Colonic mucosa (tissue), 4 donors: Measurements from ENCODE around the gene SEMA4D. TPM values are rescaled to one million over a fixed set of nuclear protein-coding genes. Genes with fewer than 3 reads are reported as not detected.

Source experiments
- DNase-seq: peaks from one replicate; pipeline ENCODE4 v3.0.0-alpha.2; 2020
- H3K27ac ChIP-seq: fragments of 200-600 bp; one replicate; pipeline ENCODE4 v1.8.0; 2021
- H3K27me3 ChIP-seq: fragments of 200-600 bp; one replicate; pipeline ENCODE4 v1.8.0; 2021
- H3K36me3 ChIP-seq: fragments of 200-600 bp; one replicate; pipeline ENCODE4 v1.8.0; 2021
- H3K4me1 ChIP-seq: fragments of 200-600 bp; one replicate; pipeline ENCODE4 v1.8.0; 2021; ENCODE audit warnings: mild to moderate bottlenecking
- H3K4me3 ChIP-seq: fragments of 200-600 bp; one replicate; pipeline ENCODE4 v1.8.0; 2021
- H3K9ac ChIP-seq, 2 donors: one replicate each; pipeline ENCODE4 v1.7.0; 2013; ENCODE audit warnings: control low read depth in 2 of 2, low read depth in 2 of 2, low read length in 2 of 2
- H3K9me3 ChIP-seq: fragments of 200-600 bp; one replicate; pipeline ENCODE4 v1.8.0; 2021
- intact Hi-C: fragments of 100-400 bp; cut with DNase I; formaldehyde crosslinking; loops from one replicate; pipeline ENCODE4 v1.14.1; 2022
- total RNA-seq, 2 donors: library from RNA; stranded (reverse); fragmentation: NEBNext Ultra II Directional in 1 of 2; extraction: Animal tissue kit (Norgen Biotek cat#: 25700) in 1 of 2; gene quantifications; one replicate each; pipeline ENCODE4 v1.2.1, GENCODE V29; 2021
- TF ChIP-seq, protein P1 (sequence below): fragments of 200-600 bp; IDR thresholded peaks from one replicate; pipeline ENCODE4 v1.8.0; 2022; ENCODE audit warnings: antibody characterized with exemption, mild to moderate bottlenecking
- donor health status: healthy.
- donor health status: DM: no; HTN: no; CAD: no.
- donor health status: DM: no; HTN: no; CAD: no.

SEMA4D gene
- total RNA-seq, 2 donors from 2014 or later = 14.7 to 19.0 TPM

GRCh38 chr9:89411759-89412158 is 86.2 kb downstream of the SEMA4D start:
- Histone ChIP-seq H3K4me1 (no peaks in the 10 kb centered on the region), H3K36me3 (no peaks in the 10 kb centered on the region), H3K27me3 (no peaks in the 10 kb centered on the region), H3K4me3 (no peak overlapping the region), H3K27ac (no peak overlapping the region), H3K9me3 (no peaks in the 10 kb centered on the region), H3K9ac (no peak overlapping the region)
- intact Hi-C loops = no loop called here
- no peak for DNase-seq
- TF ChIP-seq, protein P1, sequence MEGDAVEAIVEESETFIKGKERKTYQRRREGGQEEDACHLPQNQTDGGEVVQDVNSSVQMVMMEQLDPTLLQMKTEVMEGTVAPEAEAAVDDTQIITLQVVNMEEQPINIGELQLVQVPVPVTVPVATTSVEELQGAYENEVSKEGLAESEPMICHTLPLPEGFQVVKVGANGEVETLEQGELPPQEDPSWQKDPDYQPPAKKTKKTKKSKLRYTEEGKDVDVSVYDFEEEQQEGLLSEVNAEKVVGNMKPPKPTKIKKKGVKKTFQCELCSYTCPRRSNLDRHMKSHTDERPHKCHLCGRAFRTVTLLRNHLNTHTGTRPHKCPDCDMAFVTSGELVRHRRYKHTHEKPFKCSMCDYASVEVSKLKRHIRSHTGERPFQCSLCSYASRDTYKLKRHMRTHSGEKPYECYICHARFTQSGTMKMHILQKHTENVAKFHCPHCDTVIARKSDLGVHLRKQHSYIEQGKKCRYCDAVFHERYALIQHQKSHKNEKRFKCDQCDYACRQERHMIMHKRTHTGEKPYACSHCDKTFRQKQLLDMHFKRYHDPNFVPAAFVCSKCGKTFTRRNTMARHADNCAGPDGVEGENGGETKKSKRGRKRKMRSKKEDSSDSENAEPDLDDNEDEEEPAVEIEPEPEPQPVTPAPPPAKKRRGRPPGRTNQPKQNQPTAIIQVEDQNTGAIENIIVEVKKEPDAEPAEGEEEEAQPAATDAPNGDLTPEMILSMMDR = no peak

- H3K4me3 ChIP-seq = no peak overlapping the region
- H3K9ac ChIP-seq = no peak overlapping the region
- H3K9me3 ChIP-seq = no peaks in the 10 kb centered on the region
- intact Hi-C loops = no loop called here
- no peak for DNase-seq
- H3K36me3 ChIP-seq = no peaks in the 10 kb centered on the region
- H3K27ac ChIP-seq = no peak overlapping the region
- TF ChIP-seq, protein P1 = no peak
- H3K4me1 ChIP-seq = no peaks in the 10 kb centered on the region
- no peaks in the 10 kb centered on the region for H3K27me3 ChIP-seq
Measured at GRCh38 chr9:89410641-89411350, 87.1 kb downstream of the SEMA4D start.

DNA sequence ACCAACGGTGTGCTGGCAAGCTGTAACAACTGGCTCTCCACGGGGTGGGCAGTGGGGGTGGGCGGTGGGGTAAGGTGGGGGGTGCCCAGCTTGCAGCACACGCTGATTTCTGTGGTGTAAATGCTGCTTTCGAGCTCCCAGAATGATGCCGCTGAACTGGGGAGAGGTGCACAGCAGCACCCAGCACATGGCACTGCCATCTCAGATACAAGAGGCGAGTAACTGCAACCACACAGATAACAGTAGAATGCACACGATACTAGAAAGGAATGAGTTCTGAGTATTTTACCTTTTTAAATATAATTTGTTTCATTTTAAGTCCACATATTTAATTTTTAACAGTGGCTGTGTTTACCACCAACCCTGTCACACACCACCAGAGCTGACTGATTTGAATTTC is 87.9 kb downstream of the SEMA4D start:
- TF ChIP-seq, protein P1 = no peak
- no peaks in the 10 kb centered on the region for H3K9me3 ChIP-seq
- no peaks in the 10 kb centered on the region for H3K27me3 ChIP-seq
- no peak for DNase-seq
- H3K36me3 ChIP-seq = no peaks in the 10 kb centered on the region
- no peak overlapping the region for H3K9ac ChIP-seq
- H3K4me3 ChIP-seq = no peak overlapping the region
- no peaks in the 10 kb centered on the region for H3K4me1 ChIP-seq
- intact Hi-C loops = no loop called here
- no peak overlapping the region for H3K27ac ChIP-seq

- Histone ChIP-seq H3K4me3 (no peak overlapping the region), H3K9ac (no peak overlapping the region), H3K27ac (no peak overlapping the region), H3K9me3 (no peaks in the 10 kb centered on the region), H3K36me3 (no peaks in the 10 kb centered on the region), H3K4me1 (no peaks in the 10 kb centered on the region), H3K27me3 (no peaks in the 10 kb centered on the region)
- DNase-seq = no peak
- TF ChIP-seq, protein P1 = no peak
- intact Hi-C loops = no loop called here
Measured at GRCh38 chr9:89409466-89409865, 88.4 kb downstream of the SEMA4D start.

GRCh38 chr9:89408628-89409101 is 89.2 kb downstream of the SEMA4D start:
- H3K36me3 ChIP-seq = no peaks in the 10 kb centered on the region
- no peak overlapping the region for H3K9ac ChIP-seq
- no peaks in the 10 kb centered on the region for H3K9me3 ChIP-seq
- H3K4me3 ChIP-seq = no peak overlapping the region
- intact Hi-C loops = no loop called here
- H3K27ac ChIP-seq = no peak overlapping the region
- TF ChIP-seq, protein P1 = no peak
- H3K27me3 ChIP-seq = no peaks in the 10 kb centered on the region
- no peak for DNase-seq
- H3K4me1 ChIP-seq = no peaks in the 10 kb centered on the region
